Caco-2 (cell line): ENCODE results near the gene CFAP46. TPM values are rescaled to one million over a fixed set of nuclear protein-coding genes. Genes with fewer than 3 reads are reported as not detected.
A peak's percentile ranks its signal among the peaks of the same experiment; 100 is the strongest.

ENCODE experiments used
- BruUV-seq: library from RNA; stranded (reverse); fragments of 400-500 nt; replicated peaks from 2 replicates; lab custom pipeline; 2021; lab: Mats Ljungman, UMichigan
- CTCF ChIA-PET: fragments of 300-600 bp; sonication (Branson Sonifier 250); formaldehyde crosslinking; loops from one replicate; lab custom pipeline; 2022; ENCODE audit warnings: antibody characterized with exemption; lab: Charles Lee
- POLR2A ChIA-PET: fragments of 300-600 bp; sonication (Branson Sonifier 250); formaldehyde crosslinking; loops from one replicate; lab custom pipeline; 2022; ENCODE audit warnings: antibody characterized with exemption; lab: Charles Lee
- DNase-seq, 2 experiments: peaks; one replicate each; pipeline versions ENCODE4 v3.0.0 to v3.0.0-alpha.2; 2020 to 2022
- H3K27me3 ChIP-seq: replicated peaks from 2 replicates; pipeline ENCODE4 v1.6.0; 2011; ENCODE audit warnings: low read length; ENCODE audit not compliant: control insufficient read depth, insufficient read depth
- H3K36me3 ChIP-seq: 2 replicates; pipeline ENCODE4 v1.5.1; 2011; ENCODE audit warnings: low read length; ENCODE audit not compliant: control insufficient read depth, insufficient read depth
- H3K4me1 ChIP-seq: fragments of 250-450 bp; sonication (Bioruptor Pico); 2 replicates; pipeline ENCODE4 v1.5.1; 2020; ENCODE audit warnings: mild to moderate bottlenecking
- H3K4me3 ChIP-seq: 2 replicates; pipeline ENCODE4 v1.5.1; 2011; ENCODE audit warnings: low read depth, mild to moderate bottlenecking, control low read depth, low read length
- H3K9me3 ChIP-seq: fragments of 250-450 bp; sonication (Bioruptor Pico); 2 replicates; pipeline ENCODE4 v1.5.1; 2020; ENCODE audit warnings: mild to moderate bottlenecking, moderate library complexity
- H3K27ac Mint-ChIP-seq: one replicate; pipeline ENCODE4 v1.8.0; 2022; ENCODE audit warnings: mixed read lengths; ENCODE audit not compliant: unreplicated experiment
- H3K27me3 Mint-ChIP-seq: one replicate; pipeline ENCODE4 v1.8.0; 2022; ENCODE audit warnings: mixed read lengths; ENCODE audit not compliant: insufficient read depth, unreplicated experiment
- H3K36me3 Mint-ChIP-seq: one replicate; pipeline ENCODE4 v1.8.0; 2022; ENCODE audit warnings: mild to moderate bottlenecking, mixed read lengths; ENCODE audit not compliant: insufficient read depth, unreplicated experiment
- H3K4me1 Mint-ChIP-seq: one replicate; pipeline ENCODE4 v1.8.0; 2022; ENCODE audit warnings: low read depth, mixed read lengths; ENCODE audit not compliant: unreplicated experiment
- H3K4me3 Mint-ChIP-seq: one replicate; pipeline ENCODE4 v1.8.0; 2022; ENCODE audit warnings: mild to moderate bottlenecking, moderate library complexity, mixed read lengths; ENCODE audit not compliant: unreplicated experiment
- H3K9me3 Mint-ChIP-seq: one replicate; pipeline ENCODE4 v1.8.0; 2022; ENCODE audit warnings: mixed read lengths; ENCODE audit not compliant: unreplicated experiment
- intact Hi-C: fragments of 100-400 bp; cut with micrococcal nuclease; formaldehyde crosslinking; loops from one replicate; pipeline ENCODE4 v1.10.0; 2022; ENCODE audit not compliant: unreplicated experiment
- total RNA-seq: library from RNA; stranded (reverse); gene quantifications from 2 replicates; pipeline ENCODE4 v1.2.3, GENCODE V29; 2022
- TF ChIP-seq, protein P1 (sequence below), 2 experiments: fragments of 200-600 bp in 1 of 2; IDR thresholded peaks; 1 replicate in 1 of 2; 2 replicates in 1 of 2; pipeline versions ENCODE4 v1.5.1 to v1.8.0; 2011 to 2022; ENCODE audit warnings: antibody characterized with exemption in 1 of 2, control low read depth in 1 of 2, inconsistent platforms in 1 of 2, low read depth in 1 of 2, low read length in 1 of 2, mild to moderate bottlenecking in 1 of 2, moderate library complexity in 1 of 2; ENCODE audit not compliant: insufficient read depth in 1 of 2, severe bottlenecking in 1 of 2, unreplicated experiment in 1 of 2

Gene CFAP46
- total RNA-seq, 1 experiment from 2014 or later, result not detected

DNA sequence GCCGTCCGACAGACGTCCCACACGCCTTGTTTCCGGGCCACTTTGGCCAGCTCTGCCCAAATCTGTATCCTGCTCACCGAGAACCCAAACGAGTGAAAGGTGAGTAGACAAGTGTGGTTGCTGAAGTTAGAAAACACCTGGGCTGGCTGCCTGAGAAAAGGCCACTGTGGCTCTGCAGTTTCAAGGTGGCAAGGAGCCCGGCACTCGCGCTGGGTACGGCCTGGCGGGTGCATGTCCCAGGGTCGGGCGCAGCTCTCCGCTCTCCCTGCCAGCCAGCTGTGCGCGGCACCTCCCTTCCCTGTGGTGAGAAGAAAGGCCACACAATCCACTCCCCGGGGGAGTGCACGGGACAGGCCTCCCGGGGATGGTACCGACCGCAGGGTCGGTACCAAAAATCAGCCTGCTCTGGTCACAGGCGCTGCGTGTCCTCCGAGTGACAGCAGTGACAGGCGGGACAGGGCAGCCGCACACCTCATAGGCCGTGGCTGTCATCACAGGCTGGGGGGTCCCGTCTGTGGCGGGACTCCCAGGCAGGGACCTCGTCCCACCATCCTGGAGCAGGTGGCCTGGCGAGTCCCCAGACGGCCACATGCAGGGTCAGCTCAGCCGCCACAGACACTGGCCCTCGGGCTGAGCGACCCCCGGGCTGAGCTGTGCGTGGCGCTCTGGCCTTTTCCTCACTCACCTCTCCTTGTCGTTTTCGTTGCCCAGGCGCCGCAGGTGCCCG, 22.8 kb downstream of the CFAP46 start:
- H3K4me3 Mint-ChIP-seq, result no peak overlapping the region
- no TSS peak for BruUV-seq
- no peaks in the 10 kb centered on the region for H3K4me1 ChIP-seq

DNA sequence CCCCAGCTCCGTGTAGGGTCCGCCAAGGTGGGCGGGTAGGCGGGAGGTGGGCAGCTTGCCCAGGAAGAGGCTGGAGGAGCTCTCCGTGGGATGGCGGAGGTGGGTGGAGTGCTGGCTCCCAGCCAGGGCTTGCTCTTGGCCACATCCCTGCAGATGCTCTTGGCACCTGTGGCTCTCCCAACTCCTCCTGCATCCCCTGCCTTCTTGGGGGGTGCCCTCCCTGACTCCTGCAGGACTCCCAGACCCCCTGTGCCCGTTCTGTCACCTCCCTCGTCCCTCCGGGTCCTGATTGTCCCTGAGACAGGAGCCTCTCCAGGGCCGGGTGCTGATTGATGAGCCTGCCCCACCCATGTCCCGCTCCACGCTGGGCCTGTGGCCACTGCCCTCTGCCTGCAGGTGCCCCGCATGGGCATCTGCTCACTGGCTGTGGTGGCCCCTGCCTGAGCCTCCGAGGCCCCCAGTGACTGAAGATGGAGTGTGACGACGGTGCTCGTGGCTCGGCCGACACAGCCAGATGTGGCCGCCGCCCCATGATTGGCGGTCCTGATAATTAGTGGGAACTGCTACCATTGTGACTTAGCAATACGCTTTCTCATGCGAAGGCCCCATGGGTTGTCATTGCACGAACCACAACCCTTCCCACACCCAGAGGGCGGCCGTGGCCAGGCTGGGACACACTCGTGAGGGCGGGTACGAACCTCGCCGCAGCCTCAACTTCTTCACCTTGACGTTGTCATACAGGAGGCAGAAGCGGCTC, 23.6 kb downstream of the CFAP46 start:
- no peak overlapping the region for H3K4me3 Mint-ChIP-seq
- H3K4me1 Mint-ChIP-seq, result no peaks in the 10 kb centered on the region
- intact Hi-C loops, result no loop called here
- H3K27me3 Mint-ChIP-seq, result peaks cover 9% of the 10 kb centered on the region
- no peaks in the 10 kb centered on the region for H3K9me3 Mint-ChIP-seq
- Histone ChIP-seq H3K9me3 (no peaks in the 10 kb centered on the region), H3K4me1 (no peaks in the 10 kb centered on the region), H3K36me3 (no peaks in the 10 kb centered on the region), H3K27me3 (no peaks in the 10 kb centered on the region; the same call in 1 of the 2 replicates), H3K4me3 (no peak overlapping the region)
- TF ChIP-seq, protein P1, sequence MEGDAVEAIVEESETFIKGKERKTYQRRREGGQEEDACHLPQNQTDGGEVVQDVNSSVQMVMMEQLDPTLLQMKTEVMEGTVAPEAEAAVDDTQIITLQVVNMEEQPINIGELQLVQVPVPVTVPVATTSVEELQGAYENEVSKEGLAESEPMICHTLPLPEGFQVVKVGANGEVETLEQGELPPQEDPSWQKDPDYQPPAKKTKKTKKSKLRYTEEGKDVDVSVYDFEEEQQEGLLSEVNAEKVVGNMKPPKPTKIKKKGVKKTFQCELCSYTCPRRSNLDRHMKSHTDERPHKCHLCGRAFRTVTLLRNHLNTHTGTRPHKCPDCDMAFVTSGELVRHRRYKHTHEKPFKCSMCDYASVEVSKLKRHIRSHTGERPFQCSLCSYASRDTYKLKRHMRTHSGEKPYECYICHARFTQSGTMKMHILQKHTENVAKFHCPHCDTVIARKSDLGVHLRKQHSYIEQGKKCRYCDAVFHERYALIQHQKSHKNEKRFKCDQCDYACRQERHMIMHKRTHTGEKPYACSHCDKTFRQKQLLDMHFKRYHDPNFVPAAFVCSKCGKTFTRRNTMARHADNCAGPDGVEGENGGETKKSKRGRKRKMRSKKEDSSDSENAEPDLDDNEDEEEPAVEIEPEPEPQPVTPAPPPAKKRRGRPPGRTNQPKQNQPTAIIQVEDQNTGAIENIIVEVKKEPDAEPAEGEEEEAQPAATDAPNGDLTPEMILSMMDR (IDR thresholded peaks at IDR 0.05; ENCODE audit: insufficient read depth in 1 of 2, low read depth in 1 of 2, low read length in 1 of 2, severe bottlenecking in 1 of 2, unreplicated experiment in 1 of 2), result no peak
- ChIA-PET POLR2A (no interaction called here), CTCF (no interaction called here)
- peak in 1 of 2 experiments; percentile 21 for DNase-seq
- no peaks in the 10 kb centered on the region for H3K36me3 Mint-ChIP-seq
- BruUV-seq, result no TSS peak
- no peak overlapping the region for H3K27ac Mint-ChIP-seq

More for the DNA sequence above, 22.8 kb downstream of the CFAP46 start:
- CTCF ChIA-PET, result no interaction called here
- no peaks in the 10 kb centered on the region; the same call in 1 of the 2 replicates for H3K27me3 ChIP-seq
- POLR2A ChIA-PET, result no interaction called here
- H3K9me3 Mint-ChIP-seq, result no peaks in the 10 kb centered on the region
- peaks cover 10% of the 10 kb centered on the region for H3K27me3 Mint-ChIP-seq
- DNase-seq, result no peak
- H3K9me3 ChIP-seq, result no peaks in the 10 kb centered on the region
- no peaks in the 10 kb centered on the region for H3K4me1 Mint-ChIP-seq
- H3K27ac Mint-ChIP-seq, result no peak overlapping the region
- H3K36me3 ChIP-seq, result no peaks in the 10 kb centered on the region
- TF ChIP-seq, protein P1 (IDR thresholded peaks at IDR 0.05; ENCODE audit: insufficient read depth in 1 of 2, low read depth in 1 of 2, low read length in 1 of 2, severe bottlenecking in 1 of 2, unreplicated experiment in 1 of 2), result no peak
- no peaks in the 10 kb centered on the region for H3K36me3 Mint-ChIP-seq
- no peak overlapping the region for H3K4me3 ChIP-seq
- intact Hi-C loops, result no loop called here

DNA sequence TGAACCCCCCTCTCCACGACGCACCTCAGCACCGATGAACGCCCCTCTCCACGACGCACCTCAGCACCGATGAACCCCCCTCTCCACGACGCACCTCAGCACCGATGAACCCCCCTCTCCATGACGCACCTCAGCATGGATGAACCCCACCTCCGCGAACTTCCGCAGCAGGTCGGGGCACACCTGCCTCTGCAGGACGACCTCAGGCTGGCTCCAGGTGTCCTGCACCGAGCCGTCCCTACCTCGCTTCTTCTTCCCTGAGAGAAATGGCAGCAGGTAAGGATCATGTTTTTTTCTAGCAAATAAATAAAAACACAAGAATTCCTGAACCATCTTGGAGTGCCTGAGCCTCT, 24.1 kb downstream of the CFAP46 start:
- H3K27me3 Mint-ChIP-seq, result peaks cover 7% of the 10 kb centered on the region
- Histone ChIP-seq H3K36me3 (no peaks in the 10 kb centered on the region), H3K27me3 (no peaks in the 10 kb centered on the region; the same call in 1 of the 2 replicates), H3K4me3 (no peak overlapping the region), H3K4me1 (peaks cover 5% of the 10 kb centered on the region; the same call in 1 of the 2 replicates), H3K9me3 (no peaks in the 10 kb centered on the region)
- H3K9me3 Mint-ChIP-seq, result no peaks in the 10 kb centered on the region
- no peak overlapping the region for H3K27ac Mint-ChIP-seq
- no peak for DNase-seq
- no peaks in the 10 kb centered on the region for H3K36me3 Mint-ChIP-seq
- ChIA-PET POLR2A (no interaction called here), CTCF (no interaction called here)
- TF ChIP-seq, protein P1 (IDR thresholded peaks at IDR 0.05; ENCODE audit: insufficient read depth in 1 of 2, low read depth in 1 of 2, low read length in 1 of 2, severe bottlenecking in 1 of 2, unreplicated experiment in 1 of 2), result no peak
- H3K4me3 Mint-ChIP-seq, result no peak overlapping the region
- intact Hi-C loops, result no loop called here
- no TSS peak for BruUV-seq
- H3K4me1 Mint-ChIP-seq, result no peaks in the 10 kb centered on the region
